B cell (primary cell): ENCODE measurements around the gene TP63. TPM values are rescaled to one million over a fixed set of nuclear protein-coding genes. Genes with fewer than 3 reads are reported as not detected.

Experiments
- ATAC-seq: fragments of 200-7000 bp; cut with Tn5 transposase; one replicate; pipeline ENCODE4 v1.10.0; 2021; ENCODE audit warnings: low read depth, mild to moderate bottlenecking, moderate number of reproducible peaks, moderate library complexity
- CTCF ChIA-PET: fragments of 350-600 bp; sonication (Branson Sonifier 250); formaldehyde crosslinking; loops from one replicate; lab custom pipeline; 2021; ENCODE audit warnings: antibody characterized with exemption, inconsistent platforms; lab: Charles Lee
- POLR2A ChIA-PET: fragments of 350-600 bp; sonication (Branson Sonifier 250); formaldehyde crosslinking; loops from one replicate; lab custom pipeline; 2021; ENCODE audit warnings: antibody characterized with exemption; lab: Charles Lee
- DNase-seq: peaks from one replicate; pipeline ENCODE4 v3.0.0; 2013
- H2AFZ ChIP-seq: 2 replicates; pipeline ENCODE4 v1.6.1; 2012; ENCODE audit warnings: mild to moderate bottlenecking, low read depth, low read length; ENCODE audit not compliant: insufficient read depth, poor library complexity, severe bottlenecking
- H3K27ac ChIP-seq, 2 donors: 1 replicate in 1 of 2; 2 replicates in 1 of 2; pipeline ENCODE4 v1.5.1; 2012 to 2013; ENCODE audit warnings: low read length in 2 of 2, mild to moderate bottlenecking in 2 of 2, moderate library complexity in 1 of 2
- H3K27me3 ChIP-seq, 4 experiments: fragments of 200-600 bp in 1 of 4; sonication (generic) in 1 of 4; replicated peaks in 1 of 4; 1 replicate in 2 of 4; 2 replicates in 2 of 4; pipeline versions ENCODE4 v1.6.1 to v1.7.0; 2013 to 2016; ENCODE audit warnings: low read length in 3 of 4, mild to moderate bottlenecking in 2 of 4, mixed read lengths in 1 of 4, moderate library complexity in 1 of 4; ENCODE audit not compliant: insufficient read depth in 4 of 4, control insufficient read depth in 3 of 4; ENCODE audit errors: control extremely low read depth in 1 of 4
- H3K36me3 ChIP-seq, 2 experiments: replicated peaks in 1 of 2; 1 replicate in 1 of 2; 2 replicates in 1 of 2; pipeline versions ENCODE4 v1.6.1 to v1.7.1; 2013; ENCODE audit warnings: low read length in 1 of 2; ENCODE audit not compliant: insufficient read depth in 2 of 2, control insufficient read depth in 1 of 2; ENCODE audit errors: control extremely low read depth in 1 of 2, extremely low read depth in 1 of 2
- H3K4me1 ChIP-seq, 2 donors: fragments of 200-600 bp in 1 of 2; sonication (generic) in 1 of 2; 1 replicate in 1 of 2; 2 replicates in 1 of 2; pipeline versions ENCODE4 v1.5.1 to v1.6.1; 2013 to 2017; ENCODE audit warnings: low read length in 2 of 2; ENCODE audit not compliant: control insufficient read depth in 2 of 2, insufficient read depth in 2 of 2
- H3K4me2 ChIP-seq: replicated peaks from 2 replicates; pipeline ENCODE3; 2012; ENCODE audit warnings: mild to moderate bottlenecking, low read depth, low read length; ENCODE audit not compliant: poor library complexity, severe bottlenecking
- H3K4me3 ChIP-seq, 5 experiments: fragments of 200-600 bp in 1 of 5; sonication (generic) in 1 of 5; 1 replicate in 3 of 5; 2 replicates in 2 of 5; pipeline versions ENCODE4 v1.5.1 to v1.7.0; 2011 to 2016; ENCODE audit warnings: low read length in 4 of 5, mild to moderate bottlenecking in 4 of 5, low read depth in 2 of 5, control low read depth in 1 of 5, moderate library complexity in 1 of 5; ENCODE audit not compliant: insufficient read depth in 1 of 5; ENCODE audit errors: control extremely low read depth in 1 of 5, extremely low read depth in 1 of 5
- H3K79me2 ChIP-seq: fragments of 200-600 bp; sonication (generic); one replicate; pipeline ENCODE4 v1.6.0; 2016; ENCODE audit warnings: low read length; ENCODE audit not compliant: control insufficient read depth, insufficient read depth
- H3K9ac ChIP-seq: fragments of 200-600 bp; sonication (generic); 2 replicates; pipeline ENCODE4 v1.6.1; 2017; ENCODE audit warnings: mild to moderate bottlenecking, low read length, moderate library complexity
- H3K9me3 ChIP-seq, 3 donors: one replicate each; pipeline versions ENCODE4 v1.6.1 to v1.7.1; 2013; ENCODE audit warnings: low read length in 2 of 3; ENCODE audit not compliant: control insufficient read depth in 2 of 3, insufficient read depth in 1 of 3; ENCODE audit errors: control extremely low read depth in 1 of 3
- H4K20me1 ChIP-seq: 2 replicates; pipeline ENCODE4 v1.6.0; 2012; ENCODE audit warnings: mild to moderate bottlenecking, low read length; ENCODE audit not compliant: insufficient read depth, control insufficient read depth, poor library complexity, severe bottlenecking
- H3K27ac Mint-ChIP-seq: one replicate; pipeline ENCODE4 v1.8.0; 2021; ENCODE audit warnings: mixed read lengths
- H3K27me3 Mint-ChIP-seq: one replicate; pipeline ENCODE4 v1.8.0; 2021; ENCODE audit warnings: mixed read lengths
- H3K4me1 Mint-ChIP-seq: one replicate; pipeline ENCODE4 v1.8.0; 2021; ENCODE audit warnings: mixed read lengths
- H3K4me3 Mint-ChIP-seq: one replicate; pipeline ENCODE4 v1.8.0; 2021; ENCODE audit warnings: mixed read lengths
- H3K9me3 Mint-ChIP-seq: one replicate; pipeline ENCODE4 v1.8.0; 2022; ENCODE audit warnings: mixed read lengths; ENCODE audit not compliant: insufficient read depth
- EZH2 ChIP-seq: IDR thresholded peaks from 2 replicates; pipeline ENCODE4 v1.6.1; 2012; ENCODE audit warnings: borderline replicate concordance, low read depth, mild to moderate bottlenecking, moderate library complexity, low read length; ENCODE audit not compliant: insufficient read depth, poor library complexity, severe bottlenecking
- WGBS: methylation state at CpG from one replicate; pipeline ENCODE4 v1.1.5; 2013; ENCODE audit warnings: missing lambda C conversion rate; ENCODE audit not compliant: insufficient coverage; 5-methylcytosine and 5-hydroxymethylcytosine counted together
- intact Hi-C: fragments of 100-400 bp; cut with micrococcal nuclease; formaldehyde crosslinking; loops from one replicate; pipeline ENCODE4 v1.10.0; 2022
- polyA plus RNA-seq: library from polyadenylated mRNA; depleted of rRNA; stranded (reverse); fragments of >200 nt; gene quantifications from 2 replicates; pipeline ENCODE4 v1.2.3, GENCODE V29; 2012
- total RNA-seq, 2 donors: library from RNA; stranded (reverse); fragments of 120-200 nt in 1 of 2; gene quantifications; 1 replicate in 1 of 2; 2 replicates in 1 of 2; pipeline versions ENCODE4 v1.2.3 to v1.2.4, GENCODE V29; 2013 to 2022
- TF ChIP-seq, protein P1 (sequence below): fragments of 200-600 bp; IDR thresholded peaks from one replicate; pipeline ENCODE4 v1.8.0; 2022; ENCODE audit warnings: antibody characterized with exemption, mild to moderate bottlenecking

The TP63 gene
- total and polyA plus RNA-seq, 2 donors (not counting 1 experiment from before 2014, with no cell fraction given) = 1.2 to 2.0 TPM

DNA sequence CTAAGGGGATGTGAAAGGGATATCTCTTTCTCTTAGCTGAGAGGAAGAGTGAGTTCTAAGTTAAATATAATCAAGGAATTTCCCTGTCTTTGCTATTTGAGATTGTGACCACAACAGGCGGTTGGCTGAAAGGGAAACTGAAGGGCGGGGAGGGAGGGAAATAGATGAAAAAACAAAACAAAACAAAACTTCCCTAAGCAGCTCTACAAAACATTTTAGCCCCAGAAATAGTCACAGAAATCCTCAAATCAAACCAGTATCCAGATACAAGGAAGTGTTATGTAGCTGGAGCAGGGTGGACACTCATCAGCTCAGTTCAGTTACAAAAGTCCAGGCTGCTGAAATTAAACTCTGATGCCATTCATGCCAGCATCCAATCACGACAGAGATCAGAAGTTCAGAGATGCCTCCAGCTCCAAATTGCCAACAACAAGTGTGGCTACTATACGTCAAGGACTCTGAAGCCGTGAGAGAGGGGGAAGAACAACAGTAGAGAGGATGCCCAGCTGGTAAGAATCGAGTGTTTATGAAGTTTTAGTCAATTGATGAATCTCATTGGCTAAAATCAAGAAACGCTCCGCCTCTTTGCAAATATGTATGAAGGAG, 319 bp upstream of the TP63 start:
- H3K4me1 Mint-ChIP-seq = peaks cover 13% of the 10 kb centered on the region
- H4K20me1 ChIP-seq = no peaks in the 10 kb centered on the region
- H2AFZ ChIP-seq = peak overlapping the region; percentile 46
- H3K9me3 Mint-ChIP-seq = no peaks in the 10 kb centered on the region
- H3K9me3 ChIP-seq = no peaks in the 10 kb centered on the region
- peak overlapping the region in 1 of 2 donors; percentile 59 for H3K27ac ChIP-seq
- H3K4me2 ChIP-seq = peak overlapping the region; percentile 34
- H3K27me3 ChIP-seq = no peaks in the 10 kb centered on the region
- peak overlapping the region in 2 of 5 experiments; percentile 28 to 36 for H3K4me3 ChIP-seq
- no peaks in the 10 kb centered on the region for H3K27me3 Mint-ChIP-seq
- peak overlapping the region; percentile 12 for H3K27ac Mint-ChIP-seq
- 83% methylated on average over 2 of the region's 8 CpGs for WGBS
- POLR2A ChIA-PET = no interaction called here
- no peak for TF ChIP-seq EZH2
- TF ChIP-seq, protein P1, sequence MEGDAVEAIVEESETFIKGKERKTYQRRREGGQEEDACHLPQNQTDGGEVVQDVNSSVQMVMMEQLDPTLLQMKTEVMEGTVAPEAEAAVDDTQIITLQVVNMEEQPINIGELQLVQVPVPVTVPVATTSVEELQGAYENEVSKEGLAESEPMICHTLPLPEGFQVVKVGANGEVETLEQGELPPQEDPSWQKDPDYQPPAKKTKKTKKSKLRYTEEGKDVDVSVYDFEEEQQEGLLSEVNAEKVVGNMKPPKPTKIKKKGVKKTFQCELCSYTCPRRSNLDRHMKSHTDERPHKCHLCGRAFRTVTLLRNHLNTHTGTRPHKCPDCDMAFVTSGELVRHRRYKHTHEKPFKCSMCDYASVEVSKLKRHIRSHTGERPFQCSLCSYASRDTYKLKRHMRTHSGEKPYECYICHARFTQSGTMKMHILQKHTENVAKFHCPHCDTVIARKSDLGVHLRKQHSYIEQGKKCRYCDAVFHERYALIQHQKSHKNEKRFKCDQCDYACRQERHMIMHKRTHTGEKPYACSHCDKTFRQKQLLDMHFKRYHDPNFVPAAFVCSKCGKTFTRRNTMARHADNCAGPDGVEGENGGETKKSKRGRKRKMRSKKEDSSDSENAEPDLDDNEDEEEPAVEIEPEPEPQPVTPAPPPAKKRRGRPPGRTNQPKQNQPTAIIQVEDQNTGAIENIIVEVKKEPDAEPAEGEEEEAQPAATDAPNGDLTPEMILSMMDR = no peak
- peaks cover 0 to 2% of the 10 kb centered on the region in 2 donors for H3K4me1 ChIP-seq
- ATAC-seq (peak; percentile 41), DNase-seq (peak; percentile 45)
- intact Hi-C loops = no loop called here
- CTCF ChIA-PET = interaction anchor here (1.0 kb wide), 1 partner anchor 119 kb away, joined by 3 read pairs; no protein-coding TSS in a partner anchor
- H3K36me3 ChIP-seq = no peaks in the 10 kb centered on the region
- peak overlapping the region; percentile 45 for H3K9ac ChIP-seq
- H3K79me2 ChIP-seq = no peaks in the 10 kb centered on the region
- H3K4me3 Mint-ChIP-seq = peak overlapping the region; percentile 52

DNA sequence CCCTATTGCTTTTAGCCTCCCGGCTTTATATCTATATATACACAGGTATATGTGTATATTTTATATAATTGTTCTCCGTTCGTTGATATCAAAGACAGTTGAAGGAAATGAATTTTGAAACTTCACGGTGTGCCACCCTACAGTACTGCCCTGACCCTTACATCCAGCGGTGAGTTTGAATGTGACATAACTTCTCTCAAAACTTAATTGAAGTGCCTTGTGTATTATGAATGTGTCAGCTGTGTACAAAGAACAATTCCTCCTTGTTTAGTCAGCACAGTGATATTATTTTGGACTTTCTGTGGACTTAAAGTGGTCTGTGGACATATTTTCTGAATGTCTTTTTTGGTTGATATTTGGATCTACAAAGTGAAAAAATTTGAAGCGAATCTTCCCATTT, 220 bp downstream of the TP63 start:
- Histone ChIP-seq H3K4me1 (peaks cover 0 to 2% of the 10 kb centered on the region in 2 donors), H3K4me2 (no peak overlapping the region), H4K20me1 (no peaks in the 10 kb centered on the region), H3K36me3 (no peaks in the 10 kb centered on the region), H3K4me3 (peak overlapping the region in 1 of 5 experiments; percentile 36), H2AFZ (no peak overlapping the region), H3K27ac (no peak overlapping the region), H3K9me3 (no peaks in the 10 kb centered on the region), H3K9ac (no peak overlapping the region), H3K27me3 (no peaks in the 10 kb centered on the region), H3K79me2 (no peaks in the 10 kb centered on the region)
- WGBS = no CpG with 5 or more reads among the region's 6 CpGs
- no peak for TF ChIP-seq EZH2
- TF ChIP-seq, protein P1 = no peak
- ATAC-seq (no peak), DNase-seq (no peak)
- ChIA-PET CTCF (interaction anchor here (1.0 kb wide), 1 partner anchor 120 kb away, joined by 3 read pairs; no protein-coding TSS in a partner anchor), POLR2A (no interaction called here)
- no peak overlapping the region for H3K27ac Mint-ChIP-seq
- H3K4me3 Mint-ChIP-seq = peak overlapping the region; percentile 38
- H3K4me1 Mint-ChIP-seq = peaks cover 13% of the 10 kb centered on the region
- no peaks in the 10 kb centered on the region for H3K9me3 Mint-ChIP-seq
- intact Hi-C loops = no loop called here
- no peaks in the 10 kb centered on the region for H3K27me3 Mint-ChIP-seq
